MCF 10A (cell line): ENCODE data around the gene STK16. TPM values are rescaled to one million over a fixed set of nuclear protein-coding genes. Genes with fewer than 3 reads are reported as not detected.

Experiments used
- BruUV-seq: library from RNA; stranded (reverse); fragments of 400-500 nt; replicated peaks from 2 replicates; lab custom pipeline; 2021; lab: Mats Ljungman, UMichigan
- CTCF ChIA-PET: fragments of 300-600 bp; sonication (Branson Sonifier 250); formaldehyde crosslinking; extraction: SDS; loops from one replicate; lab custom pipeline; 2021; ENCODE audit warnings: antibody characterized with exemption, inconsistent platforms; lab: Yijun Ruan, JAX
- POLR2A ChIA-PET: fragments of 300-600, 350-650 bp; sonication (Branson Sonifier 250); formaldehyde crosslinking; extraction: SDS; loops from one replicate; lab custom pipeline; 2020; ENCODE audit warnings: antibody characterized with exemption, inconsistent platforms; lab: Yijun Ruan, JAX
- DNase-seq: peaks from one replicate; pipeline ENCODE4 v3.0.0-alpha.2; 2018; ENCODE audit not compliant: unreplicated experiment
- H3K27ac Mint-ChIP-seq: one replicate; pipeline ENCODE4 v1.8.0; 2022; ENCODE audit warnings: mild to moderate bottlenecking, low read depth, mixed read lengths; ENCODE audit not compliant: unreplicated experiment
- H3K27me3 Mint-ChIP-seq: one replicate; pipeline ENCODE4 v1.8.0; 2022; ENCODE audit warnings: mixed read lengths; ENCODE audit not compliant: insufficient read depth, unreplicated experiment
- H3K36me3 Mint-ChIP-seq: one replicate; pipeline ENCODE4 v1.8.0; 2022; ENCODE audit warnings: mild to moderate bottlenecking, moderate library complexity, mixed read lengths; ENCODE audit not compliant: insufficient read depth, unreplicated experiment
- H3K4me1 Mint-ChIP-seq: one replicate; pipeline ENCODE4 v1.8.0; 2022; ENCODE audit warnings: mixed read lengths; ENCODE audit not compliant: insufficient read depth, unreplicated experiment
- H3K4me3 Mint-ChIP-seq: one replicate; pipeline ENCODE4 v1.8.0; 2022; ENCODE audit warnings: mild to moderate bottlenecking, moderate library complexity, mixed read lengths; ENCODE audit not compliant: unreplicated experiment
- H3K9me3 Mint-ChIP-seq: one replicate; pipeline ENCODE4 v1.8.0; 2022; ENCODE audit warnings: mixed read lengths; ENCODE audit not compliant: unreplicated experiment
- intact Hi-C: fragments of 100-400 bp; cut with micrococcal nuclease; formaldehyde crosslinking; loops from 2 replicates; pipeline ENCODE4 v1.14.1; 2022
- total RNA-seq: library from RNA; stranded (reverse); gene quantifications from 2 replicates; pipeline ENCODE4 v1.2.3, GENCODE V29; 2022
- TF ChIP-seq, protein P1 (sequence below): fragments of 200-600 bp; IDR thresholded peaks from one replicate; pipeline ENCODE4 v1.8.0; 2022; ENCODE audit warnings: antibody characterized with exemption, mild to moderate bottlenecking; ENCODE audit not compliant: unreplicated experiment

The STK16 gene
- total RNA-seq, 1 experiment from 2014 or later = 33.4 TPM

DNA sequence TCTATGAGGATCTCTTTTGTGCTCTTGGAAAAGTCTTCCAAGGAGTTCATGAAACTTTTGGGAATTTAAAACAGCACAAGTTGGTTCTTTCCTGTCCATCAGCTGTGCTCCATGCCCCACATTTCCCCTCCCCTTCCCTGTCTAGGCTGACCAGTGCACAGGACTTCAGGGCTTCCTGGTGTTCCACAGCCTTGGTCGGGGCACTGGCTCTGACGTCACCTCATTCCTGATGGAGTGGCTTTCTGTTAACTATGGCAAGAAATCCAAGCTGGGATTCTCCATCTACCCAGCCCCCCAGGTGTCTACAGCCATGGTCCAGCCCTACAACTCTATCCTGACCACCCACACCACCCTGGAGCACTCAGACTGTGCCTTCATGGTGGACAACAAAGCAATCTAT, 25.7 kb downstream of the STK16 start:
- H3K4me1 Mint-ChIP-seq = peaks cover 24% of the 10 kb centered on the region
- no peaks in the 10 kb centered on the region for H3K9me3 Mint-ChIP-seq
- no peak overlapping the region for H3K4me3 Mint-ChIP-seq
- no peak overlapping the region for H3K27ac Mint-ChIP-seq
- POLR2A ChIA-PET = interaction anchor here (1.7 to 3.1 kb wide), 2 partner anchors 18 to 21 kb away, joined by 7 to 27 read pairs; partner anchors contain the start of genes TUBA4A and TUBA4B
- no peak for DNase-seq
- CTCF ChIA-PET = interaction anchor here (0.7 to 18.2 kb wide), 3 partner anchors 10 to 394 kb away, joined by 3 to 445 read pairs (median 4); no protein-coding TSS in a partner anchor
- intact Hi-C loops = no loop called here
- TF ChIP-seq, protein P1, sequence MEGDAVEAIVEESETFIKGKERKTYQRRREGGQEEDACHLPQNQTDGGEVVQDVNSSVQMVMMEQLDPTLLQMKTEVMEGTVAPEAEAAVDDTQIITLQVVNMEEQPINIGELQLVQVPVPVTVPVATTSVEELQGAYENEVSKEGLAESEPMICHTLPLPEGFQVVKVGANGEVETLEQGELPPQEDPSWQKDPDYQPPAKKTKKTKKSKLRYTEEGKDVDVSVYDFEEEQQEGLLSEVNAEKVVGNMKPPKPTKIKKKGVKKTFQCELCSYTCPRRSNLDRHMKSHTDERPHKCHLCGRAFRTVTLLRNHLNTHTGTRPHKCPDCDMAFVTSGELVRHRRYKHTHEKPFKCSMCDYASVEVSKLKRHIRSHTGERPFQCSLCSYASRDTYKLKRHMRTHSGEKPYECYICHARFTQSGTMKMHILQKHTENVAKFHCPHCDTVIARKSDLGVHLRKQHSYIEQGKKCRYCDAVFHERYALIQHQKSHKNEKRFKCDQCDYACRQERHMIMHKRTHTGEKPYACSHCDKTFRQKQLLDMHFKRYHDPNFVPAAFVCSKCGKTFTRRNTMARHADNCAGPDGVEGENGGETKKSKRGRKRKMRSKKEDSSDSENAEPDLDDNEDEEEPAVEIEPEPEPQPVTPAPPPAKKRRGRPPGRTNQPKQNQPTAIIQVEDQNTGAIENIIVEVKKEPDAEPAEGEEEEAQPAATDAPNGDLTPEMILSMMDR = no peak
- no peaks in the 10 kb centered on the region for H3K36me3 Mint-ChIP-seq
- no TSS peak for BruUV-seq
- no peaks in the 10 kb centered on the region for H3K27me3 Mint-ChIP-seq

DNA sequence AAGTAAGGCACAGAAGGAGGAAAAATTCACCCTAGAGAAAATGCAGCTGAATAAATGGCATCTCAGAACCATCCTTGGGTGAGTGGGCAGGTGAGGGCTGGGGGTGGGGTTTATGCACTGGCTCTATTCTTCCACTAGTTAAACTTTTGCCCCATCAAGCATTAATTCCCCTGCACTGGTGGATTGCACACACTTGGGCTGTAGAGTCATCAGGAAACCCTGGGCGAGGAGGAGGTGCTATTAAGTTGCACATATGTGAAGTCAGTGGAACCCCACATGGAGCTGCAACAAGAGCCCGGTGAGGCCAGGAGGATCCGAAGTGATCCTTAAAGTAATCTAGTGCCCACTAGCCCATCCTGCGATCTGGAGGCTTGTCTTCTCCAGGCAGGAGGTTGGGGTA, 27.1 kb downstream of the STK16 start:
- H3K9me3 Mint-ChIP-seq = no peaks in the 10 kb centered on the region

DNA sequence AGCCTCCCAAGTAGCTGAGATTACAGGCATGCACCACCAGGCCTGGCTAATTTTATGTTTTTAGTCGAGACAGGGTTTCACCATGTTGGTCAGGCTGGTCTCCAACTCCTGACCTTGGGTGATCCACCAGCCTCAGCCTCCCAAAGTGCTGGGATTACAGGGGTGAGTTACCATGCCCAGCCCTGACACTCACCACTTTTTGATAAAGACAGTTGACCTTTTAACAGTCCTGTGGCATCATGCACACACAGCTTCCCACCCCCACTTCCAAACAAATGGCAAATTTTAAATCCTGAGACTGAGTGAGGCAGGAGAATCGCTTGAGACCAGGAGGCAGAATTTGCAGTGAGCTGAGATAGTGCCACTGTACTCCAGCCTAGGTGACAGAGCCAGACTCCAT, 27.7 kb downstream of the STK16 start:
- Mint-ChIP-seq H3K36me3 (no peaks in the 10 kb centered on the region), H3K27me3 (no peaks in the 10 kb centered on the region)
- POLR2A ChIA-PET = interaction anchor here (3.6 to 10.0 kb wide), 4 partner anchors 18 to 96 kb away, joined by 22 to 263 read pairs (median 102); partner anchors contain the start of genes CNPPD1, GLB1L, RETREG2 and STK16

More for the DNA sequence above, 27.1 kb downstream of the STK16 start:
- ChIA-PET POLR2A (interaction anchor here (9.7 to 10.0 kb wide), 2 partner anchors 19 kb away, joined by 170 to 263 read pairs; partner anchors contain the start of genes TUBA4A and TUBA4B), CTCF (interaction anchor here (0.7 to 18.2 kb wide), 2 partner anchors 24 to 202 kb away, joined by 3 to 445 read pairs; no protein-coding TSS in a partner anchor)
- intact Hi-C loops = no loop called here
- BruUV-seq = no TSS peak
- DNase-seq = no peak
- TF ChIP-seq, protein P1 = no peak
- Mint-ChIP-seq H3K4me1 (peaks cover 27% of the 10 kb centered on the region), H3K4me3 (no peak overlapping the region), H3K27me3 (no peaks in the 10 kb centered on the region), H3K36me3 (no peaks in the 10 kb centered on the region), H3K27ac (peak overlapping the region; percentile 91)

DNA sequence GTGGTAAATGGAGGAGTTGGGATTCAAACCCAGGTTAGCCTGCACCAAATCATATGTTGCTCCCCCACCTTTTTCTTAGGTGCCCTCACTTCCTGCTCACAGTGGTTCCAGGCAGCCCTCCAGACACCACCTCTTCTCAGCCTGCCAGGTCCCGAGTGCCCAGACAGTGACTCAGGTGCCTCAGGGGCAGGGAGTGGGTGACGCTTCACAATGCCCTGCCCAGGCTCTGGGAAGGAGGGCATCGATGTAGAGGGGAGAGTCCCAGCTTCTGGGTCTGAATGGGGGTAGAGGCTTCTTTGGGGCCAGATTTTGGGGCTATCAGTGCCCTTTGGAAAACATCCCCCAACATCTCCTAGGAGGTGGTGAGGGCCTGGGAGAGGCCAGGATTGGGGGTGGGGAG, 28.7 kb downstream of the STK16 start:
- CTCF ChIA-PET = interaction anchor here (0.6 to 18.2 kb wide), 8 partner anchors 13 to 114 kb away, joined by 3 to 445 read pairs (median 3); partner anchors contain the start of genes ANKZF1 and NHEJ1
- BruUV-seq = no TSS peak

More for the DNA sequence above, 27.7 kb downstream of the STK16 start:
- intact Hi-C loops = no loop called here
- no TSS peak for BruUV-seq
- peak overlapping the region; percentile 91 for H3K27ac Mint-ChIP-seq
- H3K4me1 Mint-ChIP-seq = peaks cover 33% of the 10 kb centered on the region
- DNase-seq = peak; percentile 40
- no peak overlapping the region for H3K4me3 Mint-ChIP-seq
- no peaks in the 10 kb centered on the region for H3K9me3 Mint-ChIP-seq
- CTCF ChIA-PET = interaction anchor here (0.7 to 18.2 kb wide), 4 partner anchors 21 to 202 kb away, joined by 3 to 445 read pairs (median 4); no protein-coding TSS in a partner anchor
- TF ChIP-seq, protein P1 = no peak

More for the DNA sequence above, 28.7 kb downstream of the STK16 start:
- peaks cover 39% of the 10 kb centered on the region for H3K4me1 Mint-ChIP-seq
- peak; percentile 94 for DNase-seq
- POLR2A ChIA-PET = interaction anchor here (0.8 to 10.0 kb wide), 11 partner anchors 10 to 270 kb away, joined by 3 to 263 read pairs (median 6); partner anchors contain the start of genes ABCB6, ANKZF1, ATG9A and CHPF
- peak overlapping the region; percentile 44 for H3K4me3 Mint-ChIP-seq
- H3K36me3 Mint-ChIP-seq = no peaks in the 10 kb centered on the region
- H3K27me3 Mint-ChIP-seq = no peaks in the 10 kb centered on the region
- TF ChIP-seq, protein P1 = no peak
- H3K9me3 Mint-ChIP-seq = no peaks in the 10 kb centered on the region
- intact Hi-C loops = loop anchor here (1.0 kb wide), 1 partner anchor 21 kb away; the partner anchor contains the start of genes TUBA4A and TUBA4B
- H3K27ac Mint-ChIP-seq = peak overlapping the region; percentile 91
